HepG2 (cell line): Measurements from ENCODE around the gene NINJ2. TPM values are rescaled to one million over a fixed set of nuclear protein-coding genes. Genes with fewer than 3 reads are reported as not detected.

Experiments
- JARID2 ChIP-seq: sonication (generic); formaldehyde crosslinking; IDR thresholded peaks from 2 replicates; pipeline ENCODE4 v1.8.1; 2023; ENCODE audit warnings: missing genetic modification reagents, inconsistent platforms; ENCODE audit not compliant: insufficient replicate concordance
- MAZ ChIP-seq, 2 experiments: sonication (generic) in 1 of 2; formaldehyde crosslinking in 1 of 2; IDR thresholded peaks; 2 replicates each; pipeline versions ENCODE4 v1.5.0 to v1.6.1; 2012 to 2020; ENCODE audit warnings: low read depth in 2 of 2, mild to moderate bottlenecking in 2 of 2, borderline replicate concordance in 1 of 2, improper control_type of control experiment in 1 of 2, low read length in 1 of 2, missing genetic modification reagents in 1 of 2, moderate library complexity in 1 of 2
- MEF2D ChIP-seq: sonication (generic); formaldehyde crosslinking; IDR thresholded peaks from 2 replicates; pipeline ENCODE4 v1.5.1; 2020; ENCODE audit warnings: mild to moderate bottlenecking, missing genetic modification reagents
- ONECUT2 ChIP-seq: sonication (generic); formaldehyde crosslinking; IDR thresholded peaks from 2 replicates; pipeline ENCODE4 v1.4.0; 2020; ENCODE audit warnings: missing genetic modification reagents
- SMARCE1 ChIP-seq: fragments of 450-650 bp; IDR thresholded peaks from 2 replicates; pipeline ENCODE4 v1.6.1; 2017; ENCODE audit warnings: borderline replicate concordance
- SRSF9 ChIP-seq: fragments of 200-400 bp; formaldehyde crosslinking; IDR thresholded peaks from 2 replicates; pipeline ENCODE4 v1.6.1; 2018; ENCODE audit warnings: borderline replicate concordance, mild to moderate bottlenecking, low read depth, low read length; ENCODE audit not compliant: insufficient read depth, poor library complexity, severe bottlenecking
- ZGPAT ChIP-seq: IDR thresholded peaks from 2 replicates; pipeline ENCODE4 v1.6.1; 2016; ENCODE audit warnings: mild to moderate bottlenecking
- ZNF282 ChIP-seq: fragments of 450-650 bp; IDR thresholded peaks from 2 replicates; pipeline ENCODE4 v1.6.1; 2018; ENCODE audit not compliant: partially characterized antibody
- polyA plus RNA-seq, 8 experiments: library from polyadenylated mRNA; depleted of rRNA in 3 of 8; stranded (reverse) in 7 of 8; unstranded in 1 of 8; fragments of >200 nt; fragmentation: Illumina TruSeq in 4 of 8; extraction: Trizol in 4 of 8; gene quantifications; 2 replicates each; pipeline versions ENCODE4 v1.2.1 to v1.2.3, GENCODE V29; 2011 to 2016; ENCODE audit warnings: low read depth in 4 of 8, missing spikeins in 1 of 8, mixed read lengths in 1 of 8; ENCODE audit not compliant: insufficient read depth in 1 of 8
- total RNA-seq, 5 experiments: library from RNA; depleted of rRNA; stranded (reverse); fragments of >200 nt; fragmentation: Illumina TruSeq; extraction: Trizol; gene quantifications; 2 replicates each; pipeline ENCODE4 v1.2.3, GENCODE V29; 2016; ENCODE audit warnings: low read depth in 1 of 5
- TF ChIP-seq, protein P1 (sequence below), 2 experiments: fragments of 450-650 bp in 1 of 2; sonication (generic) in 1 of 2; formaldehyde crosslinking in 1 of 2; IDR thresholded peaks; 2 replicates each; pipeline versions ENCODE4 v1.6.1 to v1.8.0; 2016 to 2022; ENCODE audit warnings: antibody characterized with exemption in 1 of 2, mild to moderate bottlenecking in 1 of 2, missing genetic modification reagents in 1 of 2
- TF ChIP-seq, protein P2 (sequence below): IDR thresholded peaks from 2 replicates; pipeline ENCODE4 v1.6.1; 2016; ENCODE audit warnings: missing compliant biosample characterization, missing genetic modification reagents, borderline replicate concordance
- TF ChIP-seq, protein P3 (sequence below): sonication (generic); formaldehyde crosslinking; IDR thresholded peaks from 2 replicates; pipeline ENCODE4; 2020; ENCODE audit warnings: missing genetic modification reagents, mild to moderate bottlenecking, borderline replicate concordance

Gene NINJ2
- total and polyA plus RNA-seq, 2 of the 13 experiments (the other 11 are each of a cell fraction or from before 2014, with no cell fraction given) = 0.62 to 3.8 TPM

DNA sequence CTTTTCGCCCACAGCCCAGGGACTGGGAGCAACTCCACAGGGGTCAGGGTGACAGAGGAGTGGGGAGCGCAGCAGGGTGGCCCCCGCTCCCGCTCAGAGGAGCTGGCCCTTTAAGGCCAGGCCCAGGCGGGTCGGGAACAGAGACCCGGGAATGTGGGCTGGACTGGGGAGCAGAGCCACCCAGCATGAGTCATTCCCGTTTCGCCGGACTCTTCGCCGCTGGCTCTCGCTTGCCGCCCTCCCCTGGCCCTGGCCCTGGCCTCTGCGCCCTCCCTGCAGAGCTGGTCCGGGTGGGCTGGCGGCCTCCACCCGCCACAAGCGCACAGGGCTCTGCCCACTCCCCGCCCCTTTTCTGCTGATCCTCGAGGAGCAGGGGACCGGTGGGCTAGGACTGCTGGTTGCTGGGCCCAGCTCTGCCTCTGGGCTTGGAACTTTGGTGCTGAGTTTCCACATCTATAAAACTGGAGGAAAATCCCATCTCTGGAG is 92.8 kb downstream of the NINJ2 start (continued):
- TF ChIP-seq ZNF282 = no peak
- TF ChIP-seq MAZ (IDR thresholded peaks at IDR 0.05; ENCODE audit: borderline replicate concordance, low read depth, low read length) = no peak
- peak; percentile 22; the same call in 1 of the 2 replicates for TF ChIP-seq MAZ (CRISPR knock-in tag; IDR thresholded peaks at IDR 0.05; ENCODE audit: low read depth)
- no peak for TF ChIP-seq ONECUT2 (CRISPR knock-in tag)
- TF ChIP-seq, protein P1, sequence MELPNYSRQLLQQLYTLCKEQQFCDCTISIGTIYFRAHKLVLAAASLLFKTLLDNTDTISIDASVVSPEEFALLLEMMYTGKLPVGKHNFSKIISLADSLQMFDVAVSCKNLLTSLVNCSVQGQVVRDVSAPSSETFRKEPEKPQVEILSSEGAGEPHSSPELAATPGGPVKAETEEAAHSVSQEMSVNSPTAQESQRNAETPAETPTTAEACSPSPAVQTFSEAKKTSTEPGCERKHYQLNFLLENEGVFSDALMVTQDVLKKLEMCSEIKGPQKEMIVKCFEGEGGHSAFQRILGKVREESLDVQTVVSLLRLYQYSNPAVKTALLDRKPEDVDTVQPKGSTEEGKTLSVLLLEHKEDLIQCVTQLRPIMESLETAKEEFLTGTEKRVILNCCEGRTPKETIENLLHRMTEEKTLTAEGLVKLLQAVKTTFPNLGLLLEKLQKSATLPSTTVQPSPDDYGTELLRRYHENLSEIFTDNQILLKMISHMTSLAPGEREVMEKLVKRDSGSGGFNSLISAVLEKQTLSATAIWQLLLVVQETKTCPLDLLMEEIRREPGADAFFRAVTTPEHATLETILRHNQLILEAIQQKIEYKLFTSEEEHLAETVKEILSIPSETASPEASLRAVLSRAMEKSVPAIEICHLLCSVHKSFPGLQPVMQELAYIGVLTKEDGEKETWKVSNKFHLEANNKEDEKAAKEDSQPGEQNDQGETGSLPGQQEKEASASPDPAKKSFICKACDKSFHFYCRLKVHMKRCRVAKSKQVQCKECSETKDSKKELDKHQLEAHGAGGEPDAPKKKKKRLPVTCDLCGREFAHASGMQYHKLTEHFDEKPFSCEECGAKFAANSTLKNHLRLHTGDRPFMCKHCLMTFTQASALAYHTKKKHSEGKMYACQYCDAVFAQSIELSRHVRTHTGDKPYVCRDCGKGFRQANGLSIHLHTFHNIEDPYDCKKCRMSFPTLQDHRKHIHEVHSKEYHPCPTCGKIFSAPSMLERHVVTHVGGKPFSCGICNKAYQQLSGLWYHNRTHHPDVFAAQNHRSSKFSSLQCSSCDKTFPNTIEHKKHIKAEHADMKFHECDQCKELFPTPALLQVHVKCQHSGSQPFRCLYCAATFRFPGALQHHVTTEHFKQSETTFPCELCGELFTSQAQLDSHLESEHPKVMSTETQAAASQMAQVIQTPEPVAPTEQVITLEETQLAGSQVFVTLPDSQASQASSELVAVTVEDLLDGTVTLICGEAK (IDR thresholded peaks at IDR 0.05) = no peak
- TF ChIP-seq, protein P1 (CRISPR knock-in tag; IDR thresholded peaks at IDR 0.05) = no peak
- TF ChIP-seq SRSF9 = no peak
- peak; percentile 41; the same call in 1 of the 2 replicates for TF ChIP-seq MEF2D (CRISPR knock-in tag)
- TF ChIP-seq JARID2 = no peak
- TF ChIP-seq SMARCE1 = no peak
- TF ChIP-seq, protein P2, sequence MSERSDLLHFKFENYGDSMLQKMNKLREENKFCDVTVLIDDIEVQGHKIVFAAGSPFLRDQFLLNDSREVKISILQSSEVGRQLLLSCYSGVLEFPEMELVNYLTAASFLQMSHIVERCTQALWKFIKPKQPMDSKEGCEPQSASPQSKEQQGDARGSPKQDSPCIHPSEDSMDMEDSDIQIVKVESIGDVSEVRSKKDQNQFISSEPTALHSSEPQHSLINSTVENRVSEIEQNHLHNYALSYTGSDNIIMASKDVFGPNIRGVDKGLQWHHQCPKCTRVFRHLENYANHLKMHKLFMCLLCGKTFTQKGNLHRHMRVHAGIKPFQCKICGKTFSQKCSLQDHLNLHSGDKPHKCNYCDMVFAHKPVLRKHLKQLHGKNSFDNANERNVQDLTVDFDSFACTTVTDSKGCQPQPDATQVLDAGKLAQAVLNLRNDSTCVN (CRISPR knock-in tag) = 0 out of 2 replicates have a peak, but pooled peaks have one; percentile 58
- TF ChIP-seq, protein P3, sequence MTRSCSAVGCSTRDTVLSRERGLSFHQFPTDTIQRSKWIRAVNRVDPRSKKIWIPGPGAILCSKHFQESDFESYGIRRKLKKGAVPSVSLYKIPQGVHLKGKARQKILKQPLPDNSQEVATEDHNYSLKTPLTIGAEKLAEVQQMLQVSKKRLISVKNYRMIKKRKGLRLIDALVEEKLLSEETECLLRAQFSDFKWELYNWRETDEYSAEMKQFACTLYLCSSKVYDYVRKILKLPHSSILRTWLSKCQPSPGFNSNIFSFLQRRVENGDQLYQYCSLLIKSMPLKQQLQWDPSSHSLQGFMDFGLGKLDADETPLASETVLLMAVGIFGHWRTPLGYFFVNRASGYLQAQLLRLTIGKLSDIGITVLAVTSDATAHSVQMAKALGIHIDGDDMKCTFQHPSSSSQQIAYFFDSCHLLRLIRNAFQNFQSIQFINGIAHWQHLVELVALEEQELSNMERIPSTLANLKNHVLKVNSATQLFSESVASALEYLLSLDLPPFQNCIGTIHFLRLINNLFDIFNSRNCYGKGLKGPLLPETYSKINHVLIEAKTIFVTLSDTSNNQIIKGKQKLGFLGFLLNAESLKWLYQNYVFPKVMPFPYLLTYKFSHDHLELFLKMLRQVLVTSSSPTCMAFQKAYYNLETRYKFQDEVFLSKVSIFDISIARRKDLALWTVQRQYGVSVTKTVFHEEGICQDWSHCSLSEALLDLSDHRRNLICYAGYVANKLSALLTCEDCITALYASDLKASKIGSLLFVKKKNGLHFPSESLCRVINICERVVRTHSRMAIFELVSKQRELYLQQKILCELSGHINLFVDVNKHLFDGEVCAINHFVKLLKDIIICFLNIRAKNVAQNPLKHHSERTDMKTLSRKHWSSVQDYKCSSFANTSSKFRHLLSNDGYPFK (CRISPR knock-in tag) = no peak
- peak; percentile 70; the same call in 1 of the 2 replicates for TF ChIP-seq ZGPAT (CRISPR knock-in tag)
